ENCODE results near the gene APCDD1L. TPM values are rescaled to one million over a fixed set of nuclear protein-coding genes. Genes with fewer than 3 reads are reported as not detected.

APCDD1L gene
- total RNA-seq, 3 donors from 2014 or later = 0.73 to 2.0 TPM; not detected in 1

GRCh38 chr20:58461104-58461503 lies 54.1 kb downstream of the APCDD1L start:
- H3K4me1 ChIP-seq = no peaks in the 10 kb centered on the region
- no peak for TF ChIP-seq POLR2AphosphoS5 (IDR thresholded peaks at IDR 0.05)
- TF ChIP-seq CTCF (IDR thresholded peaks at IDR 0.05) = no peak
- no peak for TF ChIP-seq POLR2A (IDR thresholded peaks at IDR 0.05)
- no peak for DNase-seq (ENCODE audit: low spot score in 2 of 2)
- H3K4me3 ChIP-seq = no peak overlapping the region
- no peak overlapping the region for H3K27ac ChIP-seq
- H3K27me3 ChIP-seq = no peaks in the 10 kb centered on the region
- intact Hi-C loops (cut with DNase I; ENCODE audit: low total_unique reads) = no loop called here
- no peaks in the 10 kb centered on the region for H3K36me3 ChIP-seq
- H3K9me3 ChIP-seq = no peaks in the 10 kb centered on the region

- intact Hi-C loops (cut with DNase I; ENCODE audit: low total_unique reads) = no loop called here
- Histone ChIP-seq H3K27me3 (no peaks in the 10 kb centered on the region), H3K9me3 (no peaks in the 10 kb centered on the region), H3K36me3 (no peaks in the 10 kb centered on the region), H3K4me3 (no peak overlapping the region), H3K27ac (no peak overlapping the region), H3K4me1 (no peaks in the 10 kb centered on the region)
- TF ChIP-seq POLR2A (IDR thresholded peaks at IDR 0.05) = no peak
- TF ChIP-seq CTCF (IDR thresholded peaks at IDR 0.05) = no peak
- no peak for TF ChIP-seq POLR2AphosphoS5 (IDR thresholded peaks at IDR 0.05)
- DNase-seq (ENCODE audit: low spot score in 2 of 2) = no peak
Measured at GRCh38 chr20:58459058-58459750, 56.0 kb downstream of the APCDD1L start.

GRCh38 chr20:58458342-58459057 lies 56.7 kb downstream of the APCDD1L start:
- no peak for DNase-seq (ENCODE audit: low spot score in 2 of 2)
- no peak for TF ChIP-seq POLR2A (IDR thresholded peaks at IDR 0.05)
- no peak for TF ChIP-seq CTCF (IDR thresholded peaks at IDR 0.05)
- TF ChIP-seq POLR2AphosphoS5 (IDR thresholded peaks at IDR 0.05) = no peak
- H3K4me3 ChIP-seq = no peak overlapping the region
- intact Hi-C loops (cut with DNase I; ENCODE audit: low total_unique reads) = no loop called here
- H3K4me1 ChIP-seq = no peaks in the 10 kb centered on the region
- no peaks in the 10 kb centered on the region for H3K9me3 ChIP-seq
- H3K36me3 ChIP-seq = no peaks in the 10 kb centered on the region
- no peaks in the 10 kb centered on the region for H3K27me3 ChIP-seq
- H3K27ac ChIP-seq = no peak overlapping the region

GRCh38 chr20:58457083-58457695 lies 58.0 kb downstream of the APCDD1L start:
- Histone ChIP-seq H3K4me1 (no peaks in the 10 kb centered on the region), H3K27ac (no peak overlapping the region), H3K36me3 (no peaks in the 10 kb centered on the region), H3K9me3 (no peaks in the 10 kb centered on the region), H3K27me3 (no peaks in the 10 kb centered on the region), H3K4me3 (no peak overlapping the region)
- TF ChIP-seq CTCF (IDR thresholded peaks at IDR 0.05) (no peak), POLR2A (IDR thresholded peaks at IDR 0.05) (no peak), POLR2AphosphoS5 (IDR thresholded peaks at IDR 0.05) (no peak)
- no peak for DNase-seq (ENCODE audit: low spot score in 2 of 2)
- intact Hi-C loops (cut with DNase I; ENCODE audit: low total_unique reads) = no loop called here

GRCh38 chr20:58454460-58454859 lies 60.7 kb downstream of the APCDD1L start:
- H3K4me3 ChIP-seq = no peak overlapping the region
- H3K27me3 ChIP-seq = no peaks in the 10 kb centered on the region
- no peak for DNase-seq (ENCODE audit: low spot score in 2 of 2)
- H3K36me3 ChIP-seq = no peaks in the 10 kb centered on the region
- no peaks in the 10 kb centered on the region for H3K4me1 ChIP-seq
- no peaks in the 10 kb centered on the region for H3K9me3 ChIP-seq
- no peak overlapping the region for H3K27ac ChIP-seq
- no peak for TF ChIP-seq POLR2A (IDR thresholded peaks at IDR 0.05)
- no peak for TF ChIP-seq POLR2AphosphoS5 (IDR thresholded peaks at IDR 0.05)
- intact Hi-C loops (cut with DNase I; ENCODE audit: low total_unique reads) = no loop called here

Measured in breast epithelium (tissue), 4 donors.